ENCODE measurements around the gene TRIM2. TPM values are rescaled to one million over a fixed set of nuclear protein-coding genes. Genes with fewer than 3 reads are reported as not detected.

TRIM2 gene
- polyA plus RNA-seq, 3 donors: 0.50 to 0.96 (median 0.76) TPM

- Histone ChIP-seq H3K36me3 (replicated peaks in 1 of 2; ENCODE audit: control insufficient read depth in 1 of 2, insufficient read depth in 2 of 2, low read length in 2 of 2) (peaks cover 6 to 55% of the 10 kb centered on the region in 2 donors), H2AFZ (ENCODE audit: insufficient read depth, low read depth, low read length, poor library complexity, severe bottlenecking) (no peak overlapping the region), H3K27ac (ENCODE audit: low read depth in 1 of 2, low read length in 2 of 2) (no peak overlapping the region), H4K20me1 (ENCODE audit: insufficient read depth, low read length) (no peaks in the 10 kb centered on the region), H3K4me3 (replicated peaks in 1 of 3; ENCODE audit: low read depth in 2 of 3, low read length in 3 of 3) (no peak overlapping the region), H3K27me3 (ENCODE audit: control insufficient read depth in 2 of 2, insufficient read depth in 2 of 2, low read length in 2 of 2) (no peaks in the 10 kb centered on the region), H3K9ac (ENCODE audit: insufficient read depth, low read length, poor library complexity, severe bottlenecking) (no peak overlapping the region), H3K9me3 (replicated peaks in 1 of 2; ENCODE audit: control insufficient read depth in 1 of 2, insufficient read depth in 1 of 2, low read length in 2 of 2) (no peaks in the 10 kb centered on the region), H3K79me2 (ENCODE audit: insufficient read depth, low read length) (no peaks in the 10 kb centered on the region), H3K4me1 (ENCODE audit: control insufficient read depth in 1 of 2, insufficient read depth in 2 of 2, low read length in 2 of 2) (no peaks in the 10 kb centered on the region), H3K4me2 (replicated peaks; ENCODE audit: extremely low read depth, low read length, poor library complexity, severe bottlenecking) (no peak overlapping the region)
- no peak for DNase-seq
- Mint-ChIP-seq H3K4me1 (peaks cover 5% of the 10 kb centered on the region), H3K27me3 (ENCODE audit: low read depth in 3 of 3) (no peaks in the 10 kb centered on the region), H3K36me3 (peaks cover 46 to 67% of the 10 kb centered on the region in 2 donors), H3K27ac (peak overlapping the region in 1 of 7 donors; percentile 3), H3K9me3 (peaks cover 0 to 9% (median 4%) of the 10 kb centered on the region in 7 donors), H3K4me3 (no peak overlapping the region)
- intact Hi-C loops (cut with micrococcal nuclease): no loop called here
- no peak for TF ChIP-seq CTCF (IDR thresholded peaks at IDR 0.05)
- no CpG with 5 or more reads among the region's 1 CpG for WGBS (ENCODE audit: insufficient coverage)
These were observed 162.8 kb downstream of the TRIM2 start for GRCh38 chr4:153367092-153367491.

DNA sequence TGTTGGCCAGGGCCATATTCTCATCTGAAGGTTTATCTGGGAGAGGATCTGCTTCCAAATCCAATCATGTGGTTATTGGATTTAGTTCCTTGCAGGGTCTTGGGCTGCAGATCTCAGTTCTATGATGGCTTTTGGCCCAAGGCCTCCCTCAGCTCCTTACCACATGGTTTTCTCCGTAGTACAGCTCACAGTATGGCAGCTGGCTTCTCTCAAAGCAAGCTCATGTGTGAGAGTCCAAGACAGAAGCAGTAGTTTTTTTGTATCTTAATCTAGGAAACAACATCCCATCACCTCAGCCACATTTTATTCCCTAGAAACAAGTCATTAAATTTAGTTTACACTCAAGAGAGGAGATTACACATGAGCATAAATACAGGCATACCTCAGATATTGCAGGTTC, 164.8 kb downstream of the TRIM2 start:
- intact Hi-C loops (cut with micrococcal nuclease): no loop called here
- peaks cover 44 to 58% of the 10 kb centered on the region in 2 donors for H3K36me3 Mint-ChIP-seq
- WGBS (ENCODE audit: insufficient coverage): 100% methylated on average over 1 of the region's 1 CpG

More for the DNA sequence above, 164.8 kb downstream of the TRIM2 start:
- Histone ChIP-seq H3K79me2 (ENCODE audit: insufficient read depth, low read length) (no peaks in the 10 kb centered on the region), H3K27ac (ENCODE audit: low read depth in 1 of 2, low read length in 2 of 2) (no peak overlapping the region), H3K4me2 (replicated peaks; ENCODE audit: extremely low read depth, low read length, poor library complexity, severe bottlenecking) (no peak overlapping the region), H2AFZ (ENCODE audit: insufficient read depth, low read depth, low read length, poor library complexity, severe bottlenecking) (no peak overlapping the region), H3K36me3 (replicated peaks in 1 of 2; ENCODE audit: control insufficient read depth in 1 of 2, insufficient read depth in 2 of 2, low read length in 2 of 2) (peaks cover 6 to 67% of the 10 kb centered on the region in 2 donors), H3K4me3 (replicated peaks in 1 of 3; ENCODE audit: low read depth in 2 of 3, low read length in 3 of 3) (no peak overlapping the region), H3K27me3 (ENCODE audit: control insufficient read depth in 2 of 2, insufficient read depth in 2 of 2, low read length in 2 of 2) (no peaks in the 10 kb centered on the region), H3K9ac (ENCODE audit: insufficient read depth, low read length, poor library complexity, severe bottlenecking) (no peak overlapping the region), H4K20me1 (ENCODE audit: insufficient read depth, low read length) (no peaks in the 10 kb centered on the region), H3K9me3 (replicated peaks in 1 of 2; ENCODE audit: control insufficient read depth in 1 of 2, insufficient read depth in 1 of 2, low read length in 2 of 2) (no peaks in the 10 kb centered on the region), H3K4me1 (ENCODE audit: control insufficient read depth in 1 of 2, insufficient read depth in 2 of 2, low read length in 2 of 2) (no peaks in the 10 kb centered on the region)
- Mint-ChIP-seq H3K4me1 (peaks cover 5% of the 10 kb centered on the region), H3K27ac (no peak overlapping the region), H3K27me3 (ENCODE audit: low read depth in 3 of 3) (no peaks in the 10 kb centered on the region), H3K9me3 (peaks cover 3 to 15% (median 10%) of the 10 kb centered on the region in 7 donors), H3K4me3 (no peak overlapping the region)
- DNase-seq: no peak
- TF ChIP-seq CTCF (IDR thresholded peaks at IDR 0.05): no peak

Measured in CD14-positive monocyte (primary cell).